Activated T-cell treated with anti-CD3 and anti-CD28 coated beads, Interleukin-2, amount 50 U/mL, for 24 hours (primary cell): ENCODE data around the gene PBX2.

Experiments used
- DNase-seq: peaks from one replicate; pipeline ENCODE4 v3.0.0-alpha.2; 2020
- H3K27ac Mint-ChIP-seq: 2 replicates; pipeline ENCODE4 v1.8.0; 2020; ENCODE audit warnings: mild to moderate bottlenecking, mixed read lengths
- H3K27me3 Mint-ChIP-seq: 2 replicates; pipeline ENCODE4 v1.8.0; 2020; ENCODE audit warnings: mixed read lengths
- H3K36me3 Mint-ChIP-seq: 2 replicates; pipeline ENCODE4 v1.8.0; 2020; ENCODE audit warnings: low read depth, mixed read lengths
- H3K4me1 Mint-ChIP-seq: 2 replicates; pipeline ENCODE4 v1.8.0; 2020; ENCODE audit warnings: low read depth, mixed read lengths
- H3K4me3 Mint-ChIP-seq: 2 replicates; pipeline ENCODE4 v1.8.0; 2020; ENCODE audit warnings: mild to moderate bottlenecking, moderate library complexity, mixed read lengths
- H3K9me3 Mint-ChIP-seq: 2 replicates; pipeline ENCODE4 v1.8.0; 2020; ENCODE audit warnings: mixed read lengths

The PBX2 gene

GRCh38 chr6:32176476-32177182 is 13.4 kb downstream of the PBX2 start:
- Mint-ChIP-seq H3K36me3 (peaks cover 35% of the 10 kb centered on the region), H3K4me1 (peaks cover 73% of the 10 kb centered on the region), H3K4me3 (peak overlapping the region; percentile 94), H3K27me3 (no peaks in the 10 kb centered on the region), H3K27ac (peak overlapping the region; percentile 99), H3K9me3 (no peaks in the 10 kb centered on the region)
- no peak for DNase-seq

GRCh38 chr6:32175711-32176475 is 14.1 kb downstream of the PBX2 start, which contains the start of gene AGPAT1:
TSS of gene AGPAT1 (minus strand) at chr6:32176084. CDS start at chr6:32171496, 4,588 bp downstream.
- DNase-seq: peak; percentile 99
- peak within 1 kb of the TSS; percentile 99 for H3K27ac Mint-ChIP-seq
- H3K27me3 Mint-ChIP-seq: no peaks in the 10 kb centered on the region
- peaks cover 31% of the 10 kb centered on the region for H3K36me3 Mint-ChIP-seq
- peaks cover 71% of the 10 kb centered on the region for H3K4me1 Mint-ChIP-seq
- peak within 1 kb of the TSS; percentile 94 for H3K4me3 Mint-ChIP-seq
- H3K9me3 Mint-ChIP-seq: no peaks in the 10 kb centered on the region

- H3K27me3 Mint-ChIP-seq: no peaks in the 10 kb centered on the region
- no peak for DNase-seq
- peak overlapping the region; percentile 99 for H3K27ac Mint-ChIP-seq
- H3K4me3 Mint-ChIP-seq: peak overlapping the region; percentile 94
- H3K9me3 Mint-ChIP-seq: no peaks in the 10 kb centered on the region
- H3K4me1 Mint-ChIP-seq: peaks cover 65% of the 10 kb centered on the region
- H3K36me3 Mint-ChIP-seq: peaks cover 31% of the 10 kb centered on the region
Measured at GRCh38 chr6:32175322-32175710, 14.7 kb downstream of the PBX2 start.

- Mint-ChIP-seq H3K36me3 (peaks cover 31% of the 10 kb centered on the region), H3K4me3 (peak overlapping the region; percentile 94), H3K4me1 (peaks cover 56% of the 10 kb centered on the region), H3K27me3 (no peaks in the 10 kb centered on the region), H3K27ac (no peak overlapping the region), H3K9me3 (no peaks in the 10 kb centered on the region)
- no peak for DNase-seq
Measured at GRCh38 chr6:32174416-32174815, 15.6 kb downstream of the PBX2 start.

- H3K4me3 Mint-ChIP-seq: no peak overlapping the region
- peaks cover 31% of the 10 kb centered on the region for H3K36me3 Mint-ChIP-seq
- no peak for DNase-seq
- H3K9me3 Mint-ChIP-seq: no peaks in the 10 kb centered on the region
- no peaks in the 10 kb centered on the region for H3K27me3 Mint-ChIP-seq
- H3K4me1 Mint-ChIP-seq: peaks cover 47% of the 10 kb centered on the region
- peak overlapping the region; percentile 20 for H3K27ac Mint-ChIP-seq
Measured at GRCh38 chr6:32173051-32173727, 16.8 kb downstream of the PBX2 start.

- Mint-ChIP-seq H3K4me1 (peaks cover 33% of the 10 kb centered on the region), H3K27me3 (no peaks in the 10 kb centered on the region), H3K4me3 (no peak overlapping the region), H3K9me3 (no peaks in the 10 kb centered on the region), H3K36me3 (peaks cover 48% of the 10 kb centered on the region), H3K27ac (no peak overlapping the region)
- DNase-seq: peak; percentile 15
Measured at GRCh38 chr6:32171234-32171633, 18.8 kb downstream of the PBX2 start.

- Mint-ChIP-seq H3K27ac (no peak overlapping the region), H3K36me3 (peaks cover 56% of the 10 kb centered on the region), H3K4me1 (peaks cover 30% of the 10 kb centered on the region)
Measured at GRCh38 chr6:32170294-32170693, 19.7 kb downstream of the PBX2 start.

GRCh38 chr6:32168807-32169591 is 21.0 kb downstream of the PBX2 start:
- Mint-ChIP-seq H3K9me3 (no peaks in the 10 kb centered on the region), H3K36me3 (peaks cover 60% of the 10 kb centered on the region), H3K4me1 (peaks cover 18% of the 10 kb centered on the region), H3K27me3 (no peaks in the 10 kb centered on the region), H3K4me3 (no peak overlapping the region), H3K27ac (no peak overlapping the region)
- DNase-seq: no peak

More at GRCh38 chr6:32170294-32170693, 19.7 kb downstream of the PBX2 start:
- H3K9me3 Mint-ChIP-seq: no peaks in the 10 kb centered on the region
- no peaks in the 10 kb centered on the region for H3K27me3 Mint-ChIP-seq
- no peak overlapping the region for H3K4me3 Mint-ChIP-seq
- DNase-seq: peak; percentile 19

GRCh38 chr6:32168350-32168749 is 21.7 kb downstream of the PBX2 start:
- Mint-ChIP-seq H3K27ac (peak overlapping the region; percentile 23), H3K36me3 (peaks cover 63% of the 10 kb centered on the region), H3K4me1 (peaks cover 11% of the 10 kb centered on the region), H3K27me3 (no peaks in the 10 kb centered on the region), H3K9me3 (no peaks in the 10 kb centered on the region), H3K4me3 (no peak overlapping the region)
- DNase-seq: peak; percentile 14

- Mint-ChIP-seq H3K27me3 (no peaks in the 10 kb centered on the region), H3K36me3 (peaks cover 68% of the 10 kb centered on the region), H3K4me1 (peaks cover 6% of the 10 kb centered on the region), H3K4me3 (no peak overlapping the region), H3K9me3 (no peaks in the 10 kb centered on the region), H3K27ac (peak overlapping the region; percentile 45)
- no peak for DNase-seq
Measured at GRCh38 chr6:32167761-32168262, 22.2 kb downstream of the PBX2 start.

GRCh38 chr6:32167154-32167760 is 22.7 kb downstream of the PBX2 start:
- DNase-seq: no peak
- Mint-ChIP-seq H3K9me3 (no peaks in the 10 kb centered on the region), H3K4me1 (peaks cover 3% of the 10 kb centered on the region), H3K27me3 (no peaks in the 10 kb centered on the region), H3K4me3 (no peak overlapping the region), H3K27ac (peak overlapping the region; percentile 45), H3K36me3 (peaks cover 74% of the 10 kb centered on the region)

- no peak for DNase-seq
- Mint-ChIP-seq H3K27me3 (no peaks in the 10 kb centered on the region), H3K9me3 (no peaks in the 10 kb centered on the region), H3K36me3 (peaks cover 77% of the 10 kb centered on the region), H3K4me1 (peaks cover 3% of the 10 kb centered on the region), H3K4me3 (no peak overlapping the region), H3K27ac (no peak overlapping the region)
Measured at GRCh38 chr6:32166411-32167061, 23.5 kb downstream of the PBX2 start.

GRCh38 chr6:32164295-32164694 is 25.7 kb downstream of the PBX2 start, which contains the start of gene EGFL8:
TSS of gene EGFL8 (plus strand) at chr6:32164595. CDS start at chr6:32166166, 1,571 bp downstream.
- Mint-ChIP-seq H3K27me3 (no peaks in the 10 kb centered on the region), H3K4me1 (no peaks in the 10 kb centered on the region), H3K27ac (no peak within 1 kb of the TSS), H3K4me3 (no peak within 1 kb of the TSS), H3K9me3 (no peaks in the 10 kb centered on the region), H3K36me3 (peaks cover 60% of the 10 kb centered on the region)
- DNase-seq: no peak
